ENCODE results near the gene ABRAXAS1.
A peak's percentile ranks its signal among the peaks of the same experiment; 100 is the strongest.
"Not testable (repeated sequence)": the region's sequence is repeated elsewhere in the genome, so short reads cannot be mapped to it uniquely, and the experiment has no call there.

ABRAXAS1 gene

DNA sequence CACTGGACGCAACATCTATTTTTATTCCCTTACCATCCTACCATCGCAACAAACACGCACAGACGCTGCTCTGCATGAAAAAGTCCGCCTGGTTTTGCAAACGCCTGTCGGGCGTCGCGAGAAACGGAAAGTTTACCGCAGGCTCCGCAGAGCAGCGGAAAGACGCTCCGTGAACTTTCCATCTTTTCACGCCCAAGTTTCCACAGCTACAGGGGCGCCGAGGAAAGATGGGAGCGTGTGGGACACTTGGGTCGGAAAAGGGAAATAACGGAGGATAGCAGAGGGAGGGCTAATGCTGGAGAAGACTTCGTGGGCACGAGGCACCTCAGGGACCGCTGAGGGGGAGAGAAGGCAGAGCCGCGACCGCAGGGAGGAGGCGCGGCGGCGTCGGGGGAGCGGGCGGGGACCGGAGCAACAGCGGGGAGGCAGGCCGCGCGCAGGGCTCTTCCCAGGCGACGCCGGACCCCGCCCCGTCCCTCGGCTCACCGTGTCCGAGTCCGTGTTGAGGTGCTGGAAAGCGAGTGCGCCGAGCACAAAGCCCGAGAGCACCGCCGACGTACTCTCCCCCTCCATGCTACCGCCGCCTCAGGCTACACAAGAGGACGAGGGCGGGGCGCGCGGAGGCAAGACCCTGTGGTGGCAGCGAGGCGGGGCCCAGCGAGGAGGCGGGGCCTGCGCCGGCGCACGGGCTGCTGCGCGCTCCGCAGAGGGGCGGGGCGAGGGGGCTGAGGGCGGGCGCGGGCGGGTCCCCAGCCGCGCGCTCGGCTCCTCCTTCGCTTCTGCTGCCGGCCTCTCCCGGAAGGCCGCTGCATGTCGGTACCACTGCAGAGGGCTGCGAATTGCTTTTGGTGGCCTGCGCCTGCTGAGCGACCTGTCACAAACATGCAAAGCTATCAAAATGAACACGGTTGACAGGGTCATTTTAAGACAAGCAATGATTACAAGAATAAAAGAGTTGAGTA lies at the start of gene ABRAXAS1:
Gene ABRAXAS1 (minus strand): TSS at position 601 of the 962 bp plus-strand sequence. CDS start 28 bp downstream, at position 573.
- peak; percentile 90 for DNase-seq (ENCODE audit: low read depth)

- no peak for DNase-seq (ENCODE audit: low read depth)
Observed at GRCh38 chr4:83527671-83528070, 42.8 kb upstream of the ABRAXAS1 start.

DNA sequence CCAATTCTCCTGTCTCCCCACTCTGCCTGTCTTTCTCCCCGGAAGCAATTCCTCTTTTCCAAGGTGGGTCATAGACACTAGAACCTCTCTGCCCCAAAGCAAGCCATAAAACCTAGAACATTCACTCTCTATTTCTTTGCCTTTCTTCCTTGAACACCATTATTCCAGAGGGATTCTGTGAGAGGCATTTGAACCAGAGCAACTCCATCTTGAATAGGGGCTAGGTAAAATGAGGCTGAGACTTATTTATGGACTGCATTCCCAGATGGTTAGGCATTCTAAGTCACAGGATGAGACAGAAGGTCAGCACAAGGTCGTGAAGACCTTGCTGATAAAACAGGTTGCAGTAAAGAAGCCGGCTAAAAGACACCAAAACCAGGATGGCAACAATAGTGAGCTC lies 37.3 kb upstream of the ABRAXAS1 start:
- no peak for DNase-seq (ENCODE audit: low read depth)

DNA sequence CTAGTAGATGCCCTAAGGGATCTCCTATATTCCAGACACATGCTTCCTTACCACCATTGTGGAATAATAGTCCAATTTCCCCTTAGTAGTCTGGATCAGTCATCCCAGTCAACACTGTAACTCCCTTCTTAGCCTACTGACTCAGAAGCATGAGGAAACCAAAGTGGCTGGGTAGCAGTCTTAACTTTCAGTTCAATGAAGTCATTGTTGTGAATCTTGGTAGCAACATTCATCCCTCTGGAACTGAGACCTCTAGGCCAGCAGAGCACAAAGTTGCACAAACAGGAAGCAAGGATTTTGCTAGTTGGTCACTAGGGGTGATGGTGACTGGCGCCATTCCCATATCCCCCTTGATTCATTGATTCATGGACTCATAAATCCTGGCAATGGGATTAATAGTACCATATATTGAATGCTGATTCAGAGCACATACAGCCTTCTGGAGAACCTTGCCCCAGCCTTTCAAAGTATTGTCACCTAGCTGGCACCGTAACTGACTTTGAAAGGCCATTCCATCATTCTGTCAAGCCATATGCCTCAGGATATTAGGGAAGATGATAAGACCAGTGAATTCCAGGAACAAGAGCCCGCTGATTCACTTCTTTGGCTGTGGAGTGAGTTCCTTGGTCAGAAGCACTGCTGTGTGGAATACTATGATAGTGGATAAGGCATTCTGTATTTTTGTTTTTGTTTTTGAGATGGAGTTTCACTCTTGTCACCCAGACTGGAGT lies 31.3 kb upstream of the ABRAXAS1 start:
- DNase-seq (ENCODE audit: low read depth): no peak

GRCh38 chr4:83510442-83510841 lies 25.5 kb upstream of the ABRAXAS1 start:
- DNase-seq (ENCODE audit: low read depth): no peak

- peak; percentile 52 for DNase-seq (ENCODE audit: low read depth)
Observed at GRCh38 chr4:83509156-83509585, 24.3 kb upstream of the ABRAXAS1 start.

GRCh38 chr4:83504996-83505395 lies 20.1 kb upstream of the ABRAXAS1 start:
- DNase-seq (ENCODE audit: low read depth): no peak

DNA sequence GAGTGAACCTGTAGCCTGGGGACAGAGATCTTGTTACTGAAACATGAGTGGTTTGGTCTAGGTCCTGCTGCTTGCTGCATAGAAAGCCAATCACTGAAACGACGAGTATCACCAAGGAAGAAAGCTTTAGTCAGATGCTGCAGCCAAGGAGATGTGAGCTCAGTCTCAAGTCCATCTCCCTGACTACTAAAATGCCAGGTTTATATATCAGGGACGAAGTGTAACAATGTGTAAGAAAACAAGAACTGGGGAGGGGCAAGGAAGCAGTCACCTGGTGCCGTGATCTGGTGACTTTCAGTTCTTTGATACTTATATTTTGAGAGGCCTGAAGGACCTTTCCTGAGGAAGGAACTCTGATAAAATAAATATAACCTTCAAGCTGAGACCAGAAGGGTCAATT lies 19.6 kb upstream of the ABRAXAS1 start:
- no peak for DNase-seq (ENCODE audit: low read depth)

GRCh38 chr4:83503974-83504373 lies 19.1 kb upstream of the ABRAXAS1 start:
- DNase-seq (ENCODE audit: low read depth): no peak

DNA sequence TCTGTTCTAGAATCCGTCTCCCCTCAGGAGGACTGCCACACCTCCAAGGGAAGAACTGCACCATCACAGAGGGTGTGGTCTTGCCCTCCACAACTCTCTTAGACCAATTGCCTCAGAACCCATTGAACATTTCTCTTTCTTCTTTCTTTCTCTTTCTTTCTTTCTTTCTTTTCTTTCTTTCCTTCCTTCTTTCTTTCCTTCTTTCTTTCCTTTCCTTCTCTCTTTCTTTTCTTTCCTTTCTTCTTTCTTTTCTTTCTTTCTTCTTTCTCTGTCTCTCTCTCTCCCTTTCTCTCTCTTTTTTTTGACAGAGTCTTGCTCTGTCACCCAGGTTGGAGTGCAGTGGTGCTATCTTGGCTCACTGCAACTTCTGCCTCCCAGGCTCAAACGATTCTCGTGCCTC lies 16.8 kb upstream of the ABRAXAS1 start:
- not testable (repeated sequence) for DNase-seq (ENCODE audit: low read depth)

DNA sequence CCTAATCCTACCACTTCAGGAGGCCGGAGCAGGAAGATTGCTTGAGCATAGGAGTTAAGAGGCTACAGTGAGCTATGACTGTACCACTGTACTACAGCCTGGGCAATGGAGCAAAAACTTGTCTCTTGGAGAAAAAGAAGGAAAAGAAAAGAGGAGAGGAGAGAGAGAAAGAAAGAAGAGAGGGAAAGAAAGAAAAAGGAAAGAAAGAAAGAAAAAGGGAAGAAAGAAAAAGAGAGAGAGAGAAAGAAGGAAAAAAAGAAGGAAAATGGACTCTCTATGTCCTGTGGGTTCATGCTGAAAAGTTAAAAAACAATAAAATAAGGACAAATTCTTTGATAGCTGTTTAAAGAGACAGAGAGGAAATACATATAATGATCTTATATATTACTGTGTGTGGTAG lies 13.3 kb upstream of the ABRAXAS1 start:
- DNase-seq (ENCODE audit: low read depth): no peak

GRCh38 chr4:83496085-83496917 lies 11.4 kb upstream of the ABRAXAS1 start:
- not testable (repeated sequence) for DNase-seq (ENCODE audit: low read depth)

GRCh38 chr4:83490876-83491450 lies 6.1 kb upstream of the ABRAXAS1 start:
- no peak for DNase-seq (ENCODE audit: low read depth)

- no peak for DNase-seq (ENCODE audit: low read depth)
Observed at GRCh38 chr4:83489711-83490326, 4.9 kb upstream of the ABRAXAS1 start.

DNA sequence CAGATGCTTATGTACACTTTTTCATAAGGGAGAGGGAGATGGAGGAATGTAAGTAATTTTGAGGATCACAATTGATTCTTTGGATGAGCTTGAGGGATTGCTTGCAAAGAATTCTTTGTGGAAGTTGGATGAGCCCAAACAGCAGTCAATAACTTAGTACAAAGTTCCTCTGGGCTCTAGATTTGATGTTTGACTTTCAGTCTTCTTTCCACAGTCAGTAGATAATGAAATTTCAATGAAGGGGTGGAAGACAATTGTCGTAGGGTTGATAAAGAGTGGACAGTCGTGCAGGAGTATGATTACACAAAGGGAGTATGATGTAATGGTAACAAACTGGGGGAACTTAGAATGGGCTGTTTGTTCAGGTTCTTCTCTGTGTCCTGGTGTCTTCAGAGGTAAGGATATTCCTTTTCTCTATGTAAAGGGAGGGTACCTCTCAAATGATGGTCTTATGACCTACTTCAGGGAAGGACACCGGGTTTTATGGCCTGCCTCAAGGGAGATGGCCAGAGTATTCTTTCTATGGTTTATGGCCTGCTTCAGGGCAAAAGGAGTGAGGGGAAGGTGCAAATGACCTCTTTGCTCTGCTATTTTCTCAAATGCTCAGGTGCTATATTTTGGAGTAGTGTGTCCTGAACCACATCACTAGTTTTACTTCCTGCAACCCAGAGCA lies 1.7 kb upstream of the ABRAXAS1 start:
- no peak for DNase-seq (ENCODE audit: low read depth)

DNA sequence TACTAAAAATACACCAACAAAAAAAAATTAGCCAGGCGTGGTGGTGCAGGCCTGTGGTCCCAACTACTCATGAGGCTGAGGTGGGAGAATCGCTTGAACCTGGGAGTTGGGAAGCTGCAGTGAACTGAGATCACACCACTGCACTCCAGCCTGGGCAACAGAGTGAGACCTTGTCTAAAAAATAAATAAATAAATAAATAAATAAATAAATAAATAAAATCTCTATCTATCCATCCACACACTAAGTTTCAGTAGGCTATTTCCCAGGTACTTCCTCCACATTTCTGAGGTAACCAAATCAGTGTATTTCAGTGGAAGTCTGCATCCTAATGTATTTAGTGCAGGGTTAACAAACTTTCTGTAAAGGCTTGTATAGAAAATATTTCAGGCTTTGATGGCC lies 10.9 kb downstream of the ABRAXAS1 start:
- no peak for DNase-seq (ENCODE audit: low read depth)

DNA sequence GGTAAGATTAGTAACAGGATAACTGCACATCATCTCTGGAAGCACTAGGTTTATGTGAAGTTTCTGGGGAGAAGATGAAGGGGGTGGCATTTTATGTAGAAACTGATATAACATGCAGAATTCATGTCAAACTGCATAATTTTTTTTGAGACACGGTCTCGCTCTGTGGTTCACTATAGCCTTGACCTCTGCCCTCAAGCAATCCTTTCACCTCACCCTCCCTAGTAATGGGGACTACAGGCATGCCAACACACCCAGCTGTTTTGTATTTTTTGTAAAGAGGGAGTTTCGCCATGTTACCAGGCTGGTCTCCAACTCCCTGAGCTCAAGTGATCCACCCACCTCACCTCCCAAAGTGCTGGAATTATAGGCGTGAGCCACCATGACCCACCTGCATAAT lies 11.5 kb downstream of the ABRAXAS1 start:
- no peak for DNase-seq (ENCODE audit: low read depth)

GRCh38 chr4:83456184-83456501 lies 28.8 kb downstream of the ABRAXAS1 start:
- DNase-seq (ENCODE audit: low read depth): no peak

- DNase-seq (ENCODE audit: low read depth): peak; percentile 93
Observed at GRCh38 chr4:83455281-83456183, 29.4 kb downstream of the ABRAXAS1 start, which contains the start of the genes HELQ and MRPS18C. HELQ (minus strand) TSS chr4:83455823; CDS start chr4:83455693, 130 bp downstream. MRPS18C (plus strand) TSS chr4:83456058; CDS start chr4:83456078, 20 bp downstream.

GRCh38 chr4:83454686-83455085 lies 30.2 kb downstream of the ABRAXAS1 start:
- no peak for DNase-seq (ENCODE audit: low read depth)

Data from activated T-cell treated with anti-CD3 and anti-CD28 coated beads for 24 hours (primary cell).